ENCODE measurements around the gene ATP8A2. TPM values are rescaled to one million over a fixed set of nuclear protein-coding genes. Genes with fewer than 3 reads are reported as not detected.

ATP8A2 gene
- total and polyA plus RNA-seq, 2 of the 8 experiments (the other 6 are each of a cell fraction or from before 2014, with no cell fraction given) = 2.4 to 8.3 TPM

GRCh38 chr13:25879466-25879865 lies 507.7 kb downstream of the ATP8A2 start:
- Histone ChIP-seq H2BK120ac (replicated peaks; ENCODE audit: low read depth, low read length) (no peak overlapping the region), H3K4ac (replicated peaks; ENCODE audit: insufficient read length, low read depth, low read length) (no peak overlapping the region), H4K91ac (replicated peaks; ENCODE audit: insufficient read length, low read length) (no peak overlapping the region), H3K14ac (ENCODE audit: insufficient read length) (no peak overlapping the region), H2AK5ac (ENCODE audit: low read depth, low read length) (no peak overlapping the region), H2BK15ac (ENCODE audit: low read length) (no peak overlapping the region), H3K27ac (ENCODE audit: low read depth, low read length) (no peak overlapping the region), H3K79me1 (ENCODE audit: low read depth, low read length) (no peaks in the 10 kb centered on the region), H3K9me3 (ENCODE audit: insufficient read depth in 2 of 2, low read depth in 1 of 2, low read length in 1 of 2) (no peaks in the 10 kb centered on the region), H4K5ac (ENCODE audit: insufficient read length, low read depth, low read length) (no peak overlapping the region), H3K23ac (ENCODE audit: insufficient read length) (no peak overlapping the region), H4K8ac (ENCODE audit: extremely low read depth, insufficient read depth, low read length) (no peak overlapping the region), H3K36me3 (ENCODE audit: control insufficient read depth in 2 of 4, insufficient read depth in 4 of 4, low read length in 3 of 4) (no peaks in the 10 kb centered on the region), H3K79me2 (ENCODE audit: control insufficient read depth in 1 of 2, insufficient read depth in 2 of 2, low read length in 2 of 2) (no peaks in the 10 kb centered on the region), H2BK12ac (ENCODE audit: low read depth, low read length) (no peak overlapping the region), H3K27me3 (replicated peaks in 1 of 4; ENCODE audit: control insufficient read depth in 3 of 4, extremely low read depth in 1 of 4, insufficient read depth in 3 of 4, low read length in 3 of 4) (no peaks in the 10 kb centered on the region), H3K9ac (replicated peaks in 1 of 4; ENCODE audit: extremely low read depth in 1 of 4, low read depth in 3 of 4, low read length in 3 of 4) (no peak overlapping the region), H3K56ac (replicated peaks; ENCODE audit: insufficient read length, low read depth, low read length) (no peak overlapping the region), H2BK5ac (ENCODE audit: low read depth, low read length) (no peak overlapping the region), H3K4me1 (replicated peaks in 1 of 4; ENCODE audit: control insufficient read depth in 3 of 4, insufficient read depth in 4 of 4, low read length in 3 of 4) (peaks cover 2 to 16% (median 4%) of the 10 kb centered on the region in 4 experiments; a peak in 6 of 7 replicates), H3K4me3 (ENCODE audit: extremely low read depth in 1 of 4, insufficient read depth in 2 of 4, low read depth in 3 of 4, low read length in 4 of 4) (no peak overlapping the region), H2AFZ (ENCODE audit: low read length) (no peak overlapping the region), H3K18ac (ENCODE audit: extremely low read depth, low read length) (no peak overlapping the region), H3K4me2 (ENCODE audit: insufficient read depth in 1 of 2, low read depth in 2 of 2, low read length in 2 of 2) (no peak overlapping the region), H2BK20ac (ENCODE audit: low read length) (no peak overlapping the region), H4K20me1 (replicated peaks in 1 of 2; ENCODE audit: control insufficient read depth in 1 of 2, insufficient read depth in 2 of 2, low read length in 2 of 2) (no peaks in the 10 kb centered on the region), H3K23me2 (ENCODE audit: low read depth, low read length) (no peaks in the 10 kb centered on the region)
- CTCF ChIA-PET (ENCODE audit: partially characterized antibody) = interaction anchor here (0.6 kb wide), 1 partner anchor 163 kb away, joined by 3 read pairs; no protein-coding TSS in a partner anchor
- POLR2A ChIA-PET (ENCODE audit: partially characterized antibody) = no interaction called here
- DNase-seq (ENCODE audit: low read depth in 1 of 2, low spot score in 2 of 2) (no peak), FAIRE-seq (no peak)
- 83% methylated on average over 5 of the region's 5 CpGs; no CpG with 5 or more reads in 1 of the 2 experiments for WGBS, 2 experiments (ENCODE audit: extremely low coverage in 1 of 2, insufficient coverage in 1 of 2, insufficient read length in 1 of 2, insufficient replicate concordance in 2 of 2, low coverage in 1 of 2, low lambda C conversion rate in 2 of 2, missing lambda C conversion rate in 1 of 2)
- TF ChIP-seq E2F6 (IDR thresholded peaks at IDR 0.05) = no peak
- no peak for TF ChIP-seq CREB1 (IDR thresholded peaks at IDR 0.05)
- TF ChIP-seq TEAD4 (IDR thresholded peaks at IDR 0.05; ENCODE audit: low read depth, low read length) = no peak
- TF ChIP-seq SIN3A (conservative IDR thresholded peaks at IDR 0.05 in 1 of 2, IDR thresholded peaks at IDR 0.05 in 1 of 2; ENCODE audit: low read depth in 1 of 2, low read length in 2 of 2) = no peak
- no peak for TF ChIP-seq RAD21 (IDR thresholded peaks at IDR 0.05 in 1 of 2, conservative IDR thresholded peaks at IDR 0.05 in 1 of 2; ENCODE audit: low read depth in 2 of 2, low read length in 2 of 2)
- no peak for TF ChIP-seq SUZ12 (IDR thresholded peaks at IDR 0.05; ENCODE audit: low read length)
- no peak for TF ChIP-seq MAFK (IDR thresholded peaks at IDR 0.05; ENCODE audit: low read depth, low read length)

Measured in H1 (cell line).